GM19043 (cell line): ENCODE measurements around the gene ERC1.
"Not testable (repeated sequence)": the region's sequence is repeated elsewhere in the genome, so short reads cannot be mapped to it uniquely, and the experiment has no call there.

Experiments used
- ATAC-seq: cut with Tn5 transposase; IDR thresholded peaks from one replicate; pipeline ENCODE4 v1.9.1; 2021; ENCODE audit warnings: low read depth; ENCODE audit not compliant: unreplicated experiment

The ERC1 gene

DNA sequence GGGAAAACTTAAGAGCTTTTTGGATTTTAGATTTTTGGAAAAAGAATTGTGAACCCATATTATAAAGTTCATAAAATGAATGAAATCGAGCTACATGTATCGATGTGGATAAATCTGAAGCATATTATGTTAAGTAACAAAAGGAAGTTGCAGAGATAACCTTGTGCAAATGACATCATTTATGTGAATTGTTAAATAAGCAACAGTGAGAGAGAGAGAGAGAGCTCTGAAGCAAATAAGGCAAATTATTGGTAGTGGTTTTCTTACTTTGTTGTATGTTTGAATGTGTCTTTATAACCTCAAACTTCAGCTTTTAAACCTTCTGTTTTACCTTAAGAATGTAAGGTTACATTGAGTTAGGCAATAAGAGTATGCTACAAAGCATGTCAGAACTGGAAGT is 78.8 kb downstream of the ERC1 start:
- no peak for ATAC-seq

DNA sequence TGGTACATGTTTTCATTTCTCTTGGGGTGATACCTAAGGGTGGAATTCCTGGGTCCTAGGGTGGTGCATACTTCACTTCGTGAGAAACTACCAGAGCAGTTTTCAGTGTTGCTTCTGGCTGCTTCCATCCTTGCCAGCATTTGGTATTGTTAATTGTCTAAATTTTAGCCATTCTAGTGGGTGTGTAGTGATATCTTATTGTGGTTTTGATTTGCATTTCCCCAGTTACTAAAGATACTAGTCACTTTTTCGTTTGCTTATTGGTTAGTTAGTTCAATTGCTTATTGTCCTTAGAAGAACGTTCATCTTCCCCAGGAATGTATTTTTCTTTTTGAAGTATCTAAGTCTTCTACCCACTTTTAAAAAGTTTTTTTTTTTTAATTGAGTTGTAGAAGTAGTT is 80.2 kb downstream of the ERC1 start:
- no peak for ATAC-seq

DNA sequence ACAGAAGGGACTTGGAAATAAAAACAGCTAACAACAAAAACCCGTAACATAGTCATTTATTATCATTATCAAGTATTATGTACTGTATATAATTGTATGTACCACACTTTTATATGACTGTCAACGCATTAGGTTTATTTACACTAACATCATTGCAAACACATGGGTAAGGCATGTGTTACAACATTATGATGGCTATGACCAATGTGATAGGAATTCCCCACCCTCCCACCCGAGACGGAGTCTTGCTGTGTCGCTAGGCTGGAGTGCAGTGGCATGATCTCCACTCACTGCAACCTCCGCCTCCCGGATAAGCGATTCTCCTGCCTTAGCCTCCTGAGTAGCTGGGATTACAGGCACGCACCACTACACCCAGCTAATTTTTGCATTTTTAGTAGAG is 82.6 kb downstream of the ERC1 start:
- no peak for ATAC-seq

DNA sequence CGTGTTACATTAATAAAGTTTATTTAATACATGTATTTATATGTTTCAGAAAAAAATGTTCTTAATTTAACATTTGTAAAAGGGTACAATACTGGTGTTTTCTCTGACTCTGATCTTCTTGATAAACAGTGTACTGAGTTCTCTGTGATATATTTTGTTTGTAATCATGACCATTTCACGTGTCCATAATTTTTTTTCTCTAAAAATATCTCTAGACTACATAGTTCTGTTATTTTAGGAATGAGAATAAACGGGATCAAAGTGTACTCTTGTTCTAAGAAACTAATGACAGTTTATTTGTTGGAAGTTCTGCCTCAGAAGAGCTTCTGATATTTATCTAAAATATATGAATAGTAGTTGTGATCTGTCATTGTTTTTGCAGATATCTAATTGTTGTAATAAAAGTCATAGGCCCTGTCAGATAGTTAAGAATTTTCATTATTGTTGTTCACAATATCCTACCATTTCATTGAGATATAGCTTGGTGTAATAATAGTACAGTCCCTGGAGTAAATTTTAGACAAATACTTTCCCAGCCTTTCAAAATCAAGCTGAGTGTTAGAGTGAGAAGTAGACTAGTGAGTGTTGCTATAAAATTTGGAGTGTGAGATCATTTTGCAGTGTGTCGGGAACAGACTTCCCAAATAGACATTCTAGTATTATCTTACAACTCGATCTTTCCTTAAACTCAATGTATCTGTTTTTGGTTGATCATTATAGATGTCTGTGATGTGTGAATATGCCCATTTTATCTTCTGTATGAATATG is 86.2 kb downstream of the ERC1 start:
- ATAC-seq, result no peak

DNA sequence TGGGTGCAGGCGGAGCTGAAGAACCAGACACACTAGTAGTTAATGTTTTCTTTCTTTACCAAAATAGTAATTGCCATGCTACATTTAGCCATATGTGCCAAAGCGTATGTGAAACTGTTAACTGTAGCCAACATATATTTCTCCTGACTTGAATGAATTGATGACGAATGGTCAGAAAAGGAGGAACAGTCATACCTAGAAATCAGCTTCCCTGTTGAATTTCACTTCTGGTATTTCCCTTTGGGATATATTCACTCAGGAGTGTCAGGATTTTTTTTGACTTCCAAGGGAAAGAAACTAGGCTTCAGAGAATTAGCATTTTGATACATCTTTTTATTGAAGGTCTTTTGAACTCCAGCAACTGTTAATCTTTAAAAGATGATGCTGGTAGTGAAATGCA is 87.0 kb downstream of the ERC1 start:
- ATAC-seq, result no peak

DNA sequence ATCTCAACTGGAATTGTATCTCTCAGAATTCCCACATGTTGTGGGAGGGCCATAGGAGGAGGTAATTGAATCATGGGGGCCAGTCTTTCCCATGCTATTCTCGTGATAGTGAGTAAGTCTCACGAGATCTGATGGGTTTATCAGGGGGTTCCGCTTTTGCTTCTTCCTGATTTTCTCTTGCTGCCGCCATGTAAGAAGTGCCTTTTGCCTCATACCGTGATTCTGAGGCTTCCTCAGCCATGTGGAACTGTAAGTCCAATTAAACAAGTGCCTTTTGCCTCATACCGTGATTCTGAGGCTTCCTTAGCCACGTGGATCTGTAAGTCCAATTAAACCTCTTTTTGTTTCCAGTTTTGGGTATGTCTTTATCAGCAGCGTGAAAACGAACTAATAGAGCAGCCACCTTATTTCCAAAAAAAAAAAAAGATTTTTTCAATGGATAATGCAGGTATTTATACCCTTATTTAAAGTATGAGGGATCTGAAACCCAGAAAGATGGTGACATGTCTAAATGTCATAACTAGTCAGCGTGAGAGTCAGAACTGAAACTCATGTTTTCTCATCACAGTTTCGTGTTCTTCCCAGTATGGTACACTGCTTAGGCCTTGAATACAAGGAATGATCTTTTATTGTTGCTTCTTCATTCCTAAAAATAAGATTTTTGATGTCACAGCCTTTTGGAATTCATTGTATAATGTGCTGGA is 89.6 kb downstream of the ERC1 start:
- ATAC-seq, result no peak

DNA sequence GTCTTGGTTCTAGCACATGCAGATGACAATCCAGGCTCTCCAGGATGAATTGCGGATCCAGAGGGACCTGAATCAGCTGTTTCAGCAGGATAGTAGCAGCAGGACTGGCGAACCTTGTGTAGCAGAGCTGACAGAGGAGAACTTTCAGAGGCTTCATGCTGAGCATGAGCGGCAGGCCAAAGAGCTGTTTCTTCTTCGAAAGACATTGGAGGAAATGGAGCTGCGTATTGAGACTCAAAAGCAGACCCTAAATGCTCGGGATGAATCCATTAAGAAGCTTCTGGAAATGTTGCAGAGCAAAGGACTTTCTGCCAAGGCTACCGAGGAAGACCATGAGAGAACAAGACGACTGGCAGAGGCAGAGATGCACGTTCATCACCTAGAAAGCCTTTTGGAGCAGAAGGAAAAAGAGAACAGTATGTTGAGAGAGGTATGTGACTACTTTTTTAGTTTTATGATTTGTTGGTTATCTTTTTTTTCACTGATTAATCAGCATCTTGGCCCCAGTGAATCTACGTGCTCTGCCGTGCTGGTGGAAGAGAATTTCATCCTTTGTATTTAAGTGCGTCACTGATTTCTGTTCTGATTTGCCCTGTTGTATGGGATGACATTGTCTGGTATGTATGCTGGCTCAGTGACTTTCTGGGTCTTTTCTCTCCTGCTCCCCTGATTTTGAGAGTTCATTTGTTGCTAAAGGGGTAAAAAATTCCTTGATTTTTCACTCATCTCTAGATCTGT is 92.3 kb downstream of the ERC1 start:
- ATAC-seq, result no peak

DNA sequence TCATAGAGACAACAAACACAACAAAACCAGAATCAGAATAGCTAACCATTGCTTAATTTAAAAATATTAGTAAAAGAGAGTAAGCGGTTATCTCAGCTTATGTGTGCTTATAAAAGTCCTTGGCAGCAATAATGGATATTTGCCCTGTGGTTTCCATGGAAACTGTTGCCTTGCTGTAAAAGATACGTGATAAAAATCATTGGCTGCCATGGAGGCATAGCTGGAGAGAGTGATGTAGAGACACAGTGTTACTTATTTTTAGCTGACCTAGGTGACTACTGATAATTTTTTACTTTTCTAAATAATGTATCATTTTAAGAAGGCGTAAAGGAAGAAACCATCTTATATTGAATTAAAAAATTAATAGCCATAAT is 92.9 kb downstream of the ERC1 start:
- ATAC-seq, result no peak

DNA sequence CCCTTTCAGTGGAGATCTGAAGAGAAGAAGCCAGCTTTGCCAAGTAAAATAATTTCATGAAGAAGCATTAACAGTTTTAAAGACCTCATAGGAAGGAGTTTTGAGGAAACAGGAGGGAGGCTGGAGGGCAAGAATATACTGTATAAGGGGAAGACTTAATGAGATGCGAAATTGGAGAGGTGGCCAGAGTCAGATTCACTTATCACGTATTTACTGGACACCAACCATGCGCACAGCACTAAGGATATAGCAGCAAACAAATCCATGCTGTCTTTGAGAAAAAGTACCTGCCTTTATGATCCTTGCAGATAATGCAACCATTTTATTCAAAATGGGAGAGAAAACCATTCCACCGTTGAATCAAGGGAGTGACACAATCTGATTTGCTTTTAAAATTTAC is 100.3 kb downstream of the ERC1 start:
- ATAC-seq, result no peak

DNA sequence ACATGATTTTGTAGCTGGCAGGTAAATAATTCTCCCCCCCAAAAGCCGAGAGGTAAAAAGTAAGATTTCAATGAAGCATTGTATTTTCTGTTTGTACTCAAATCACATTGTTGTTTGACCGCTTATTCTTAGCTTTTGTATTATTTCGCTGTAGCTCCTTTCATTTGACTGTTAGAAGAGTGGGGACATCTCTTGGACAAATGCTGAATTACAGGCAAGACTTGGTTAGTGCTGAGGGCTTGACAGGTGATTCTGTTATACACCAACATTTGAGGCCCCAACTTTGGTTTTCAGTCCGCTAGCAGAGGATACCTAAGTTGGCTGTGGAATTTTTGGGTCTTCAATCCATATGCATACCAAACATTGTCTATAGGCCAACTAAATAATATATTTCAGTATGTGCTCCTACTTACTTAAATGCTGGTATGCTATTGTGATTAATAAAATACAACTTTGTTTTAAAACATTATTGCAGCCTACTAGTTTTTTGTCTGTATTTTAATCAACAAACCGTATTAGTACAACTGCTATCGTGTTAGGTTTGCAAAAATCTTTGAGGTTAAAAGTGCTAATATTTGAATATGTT is 102.2 kb downstream of the ERC1 start:
- no peak for ATAC-seq

DNA sequence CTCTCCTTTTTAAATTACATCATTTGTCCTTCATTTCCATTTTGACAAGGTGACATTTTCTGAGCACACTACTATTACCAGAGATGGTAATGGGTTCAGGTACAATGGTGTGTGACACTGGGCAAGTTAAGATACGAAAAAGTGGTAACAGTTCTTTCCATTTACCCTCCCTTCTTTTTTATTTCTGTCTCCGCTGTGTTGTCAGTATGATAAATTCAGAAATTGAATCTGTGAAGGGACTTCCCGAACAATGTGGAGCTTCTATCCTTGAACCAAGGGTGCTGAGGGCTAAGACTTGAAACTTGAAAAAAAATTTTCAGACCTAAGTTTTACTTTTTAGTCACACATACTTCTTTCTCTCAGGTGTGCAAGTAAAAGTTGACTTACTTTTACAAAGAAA is 103.7 kb downstream of the ERC1 start:
- no peak for ATAC-seq

DNA sequence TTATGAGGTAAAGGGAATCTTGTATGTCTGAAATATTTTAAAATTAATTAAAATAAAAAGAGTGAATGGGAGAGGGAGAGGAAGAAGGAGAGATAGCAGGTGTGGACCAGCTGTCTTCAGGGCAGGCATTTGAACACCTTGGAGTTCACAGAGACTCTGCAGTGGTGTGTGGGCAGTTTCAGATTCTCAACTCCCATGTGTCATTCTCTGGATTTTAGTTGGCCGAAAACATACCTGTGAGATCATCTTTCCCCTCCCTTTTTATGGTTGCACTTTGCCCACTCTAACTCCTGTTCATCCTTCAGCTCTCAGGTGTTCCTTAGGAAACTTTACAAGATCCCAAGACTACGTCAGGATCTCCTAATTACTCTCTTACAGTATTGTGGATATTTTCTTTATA is 108.1 kb downstream of the ERC1 start:
- no peak for ATAC-seq

DNA sequence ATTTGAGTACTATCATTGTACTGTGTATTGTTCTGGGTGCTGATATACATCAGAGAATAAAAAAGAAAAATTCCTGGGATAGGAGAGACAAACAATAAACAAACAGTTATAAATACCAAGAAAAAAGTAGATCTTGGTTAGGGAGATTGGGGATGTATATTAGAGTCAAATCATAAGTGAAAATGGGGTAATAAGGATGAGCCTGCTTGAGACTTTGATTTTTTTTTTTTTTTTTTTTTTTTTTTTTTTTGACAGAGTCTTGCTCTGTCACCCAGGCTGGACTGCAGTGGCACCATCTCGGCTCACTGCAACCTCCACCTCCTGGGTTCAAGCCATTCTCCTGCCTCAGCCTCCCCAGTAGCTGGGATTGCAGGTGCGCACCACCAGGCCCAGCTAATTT is 108.6 kb downstream of the ERC1 start:
- ATAC-seq, result not testable (repeated sequence)

DNA sequence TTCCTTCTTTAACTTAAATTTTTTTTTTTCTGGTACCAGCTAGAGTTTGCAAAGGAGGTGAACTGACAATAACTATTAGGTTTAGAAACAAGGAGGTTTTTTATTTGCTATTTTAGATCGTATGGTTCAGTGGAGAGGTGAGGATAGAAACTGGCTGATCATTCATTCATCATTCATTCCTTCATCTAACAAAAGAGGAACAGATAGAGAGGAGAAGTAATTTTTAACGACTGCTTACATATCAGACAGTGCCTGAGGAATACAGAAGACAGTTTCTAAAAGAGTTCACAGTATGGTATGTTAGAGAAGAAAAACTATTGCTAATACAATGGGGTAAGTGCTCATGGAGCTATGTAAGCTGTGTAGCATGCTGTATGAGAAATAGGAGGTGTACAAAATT is 111.1 kb downstream of the ERC1 start:
- no peak for ATAC-seq

DNA sequence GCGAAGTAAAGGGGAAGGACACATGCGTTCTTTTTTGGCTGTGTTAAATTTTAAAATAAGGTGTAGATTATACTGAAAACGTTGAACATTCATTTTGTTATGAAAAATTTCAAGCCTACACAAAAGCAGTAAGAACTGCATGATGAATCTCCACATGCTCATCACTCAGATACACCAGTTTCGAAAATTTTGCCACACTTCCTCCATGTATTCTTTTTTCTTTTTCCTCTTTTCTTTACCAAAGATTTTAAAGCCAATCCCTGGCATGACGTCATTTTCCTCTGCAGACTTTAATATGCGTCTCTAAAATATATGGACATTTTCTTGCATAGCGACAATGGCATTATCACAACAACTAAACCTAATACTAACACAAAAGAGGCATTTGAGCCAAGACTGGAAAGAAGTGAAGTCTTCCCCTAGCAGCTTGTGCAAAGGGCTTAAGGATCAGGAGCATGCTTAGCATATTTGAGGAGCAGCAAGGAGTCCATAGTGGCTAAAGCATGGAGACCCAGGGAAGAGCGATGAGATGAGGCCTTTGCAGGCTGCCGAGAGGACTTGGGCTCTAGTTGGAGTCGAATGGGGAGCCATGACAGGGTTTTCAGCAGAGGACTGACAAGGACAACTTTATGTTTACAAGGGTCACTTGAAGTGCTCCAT is 111.9 kb downstream of the ERC1 start:
- ATAC-seq, result no peak

DNA sequence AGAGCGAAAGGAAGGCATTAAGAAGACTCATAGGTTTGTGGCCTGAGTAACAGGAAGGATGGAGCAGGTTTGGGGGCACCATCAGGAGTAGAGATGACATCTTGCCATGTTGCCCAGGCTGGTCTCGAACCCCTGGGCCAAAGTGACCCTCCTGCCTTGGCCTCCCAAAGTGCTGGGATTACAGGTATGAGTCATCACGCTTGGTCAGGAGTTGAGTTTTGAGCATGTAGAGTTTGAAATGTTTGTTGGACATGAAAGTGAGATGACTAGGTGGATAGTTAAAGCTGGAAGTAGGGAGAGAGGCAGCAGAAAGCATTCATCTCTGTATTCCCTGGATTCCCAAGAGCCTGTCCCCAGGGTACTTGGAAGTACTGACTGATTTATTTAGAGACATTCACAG is 112.6 kb downstream of the ERC1 start:
- no peak for ATAC-seq

DNA sequence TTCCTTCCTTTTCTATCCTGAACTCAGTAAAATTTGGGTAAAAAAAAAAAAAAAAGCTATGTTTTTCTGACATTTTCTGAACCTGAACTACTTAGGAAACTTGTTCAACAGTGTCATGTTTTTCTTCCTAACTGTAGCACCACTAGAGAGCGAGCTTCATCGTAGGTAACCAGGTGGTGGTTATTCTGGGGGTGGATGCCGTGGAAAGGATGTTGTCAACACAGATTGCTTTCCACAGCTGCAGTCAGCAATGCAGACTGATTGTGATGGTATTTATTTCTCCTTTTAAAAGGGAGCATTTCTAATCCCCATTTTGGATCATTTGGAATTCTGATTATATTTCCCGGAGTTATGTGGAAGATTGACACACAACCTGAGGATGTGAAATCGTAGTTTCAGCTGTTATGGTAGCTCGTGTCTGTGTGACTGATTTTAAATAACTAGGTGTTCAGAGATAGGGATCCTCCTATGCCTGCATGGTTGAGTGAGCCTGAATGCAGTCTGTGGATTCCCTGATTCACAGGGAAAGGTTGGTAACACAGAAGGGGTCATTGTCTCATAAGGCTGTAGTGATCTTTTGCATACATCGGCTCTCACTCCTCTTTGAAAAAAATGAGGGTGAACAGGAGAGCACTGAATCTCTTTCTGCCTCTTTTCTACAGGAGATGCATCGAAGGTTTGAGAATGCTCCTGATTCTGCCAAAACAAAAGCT is 113.2 kb downstream of the ERC1 start:
- no peak for ATAC-seq

DNA sequence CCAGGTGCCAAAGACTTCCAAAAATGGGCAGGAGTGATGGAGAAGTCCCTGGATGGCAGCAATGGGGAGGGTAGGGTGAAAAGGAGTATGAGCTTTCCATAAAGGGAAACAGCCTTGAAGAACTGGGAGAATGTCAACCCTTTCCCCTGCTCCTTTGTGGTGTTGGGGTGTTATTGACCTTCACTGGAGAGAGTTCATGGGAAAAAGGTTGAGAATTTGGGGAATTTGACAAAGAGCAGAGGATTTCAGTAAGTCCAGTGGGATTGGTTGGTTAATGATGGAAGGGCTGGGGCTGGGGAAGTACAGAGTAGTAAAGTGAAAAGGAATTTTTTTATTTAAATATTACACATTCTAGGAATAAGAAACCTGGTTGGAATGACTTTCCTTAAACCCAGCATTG is 116.6 kb downstream of the ERC1 start:
- no peak for ATAC-seq

DNA sequence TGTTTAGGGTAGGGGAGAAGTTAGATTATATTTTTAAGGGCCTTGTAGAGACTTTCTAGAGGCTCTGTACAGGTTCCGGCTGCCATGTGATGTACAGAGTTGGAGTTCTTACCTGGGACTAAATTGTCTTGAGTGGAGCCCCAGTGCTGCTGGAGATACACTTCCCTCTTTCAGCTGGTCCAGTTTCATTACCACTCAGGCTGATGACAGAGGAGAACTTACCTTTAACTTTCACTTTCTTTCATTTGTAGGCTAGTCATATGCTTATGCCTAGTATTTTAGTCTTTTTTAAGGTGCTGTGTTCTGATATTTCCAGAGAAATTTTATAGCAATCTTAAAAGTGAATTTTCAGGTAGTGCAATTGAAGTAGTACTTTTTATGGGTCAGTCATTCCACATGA is 117.3 kb downstream of the ERC1 start:
- peak; percentile 88 for ATAC-seq
